HepG2 (cell line): ENCODE measurements around the gene SPRED3. TPM values are rescaled to one million over a fixed set of nuclear protein-coding genes. Genes with fewer than 3 reads are reported as not detected.

Experiments
- ATAC-seq: fragments of 200-7000 bp; cut with Tn5 transposase; 3 replicates; pipeline ENCODE4 v1.9.1; 2020; ENCODE audit warnings: mild to moderate bottlenecking, moderate library complexity
- BruUV-seq: library from RNA; stranded (reverse); fragments of 400-500 nt; replicated peaks from 2 replicates; lab custom pipeline; 2021; lab: Mats Ljungman, UMichigan
- CTCF ChIA-PET: fragments of 300-600 bp; formaldehyde crosslinking; extraction: SDS; loops from one replicate; lab custom pipeline; 2021; ENCODE audit warnings: low total read pairs, inconsistent platforms, low intra/inter-chr PET ratio; lab: Yijun Ruan, JAX
- POLR2A ChIA-PET: fragments of 350-600 bp; sonication (Branson Sonifier 250); formaldehyde crosslinking; loops from one replicate; lab custom pipeline; 2020; ENCODE audit warnings: antibody characterized with exemption, inconsistent platforms; lab: Yijun Ruan, JAX
- DNase-seq: peaks from one replicate; pipeline ENCODE4 v3.0.0-alpha.2; 2015; ENCODE audit warnings: low spot score
- FAIRE-seq: peaks from 3 replicates; lab custom pipeline; 2011; peaks lifted over from hg19 to GRCh38; lab: Jason Lieb, UNC
- H2AFZ ChIP-seq: one replicate; pipeline ENCODE4 v1.6.1; 2011; ENCODE audit warnings: low read length, inconsistent platforms
- H3K27ac ChIP-seq: fragments of 300-600 bp; 3 replicates; pipeline ENCODE4 v1.8.0; 2011; ENCODE audit warnings: mixed run types, mild to moderate bottlenecking, mixed read lengths, low read length, inconsistent platforms; ENCODE audit not compliant: insufficient read depth; ENCODE audit errors: extremely low read length
- H3K27me3 ChIP-seq, 2 experiments: fragments of 200-600 bp in 1 of 2; 2 replicates in 1 of 2; 3 replicates in 1 of 2; pipeline versions ENCODE4 v1.6.0 to v1.8.0; 2011; ENCODE audit warnings: low read length in 2 of 2, mild to moderate bottlenecking in 2 of 2, moderate library complexity in 2 of 2, inconsistent platforms in 1 of 2; ENCODE audit not compliant: insufficient read depth in 2 of 2, control insufficient read depth in 1 of 2
- H3K36me3 ChIP-seq, 2 experiments: fragments of 200-600 bp in 1 of 2; replicated peaks in 1 of 2; 2 replicates in 1 of 2; 3 replicates in 1 of 2; pipeline versions ENCODE4 v1.5.1 to v1.8.0; 2011; ENCODE audit warnings: low read length in 2 of 2, inconsistent platforms in 1 of 2; ENCODE audit not compliant: insufficient read depth in 2 of 2, control insufficient read depth in 1 of 2
- H3K4me1 ChIP-seq: 2 replicates; pipeline ENCODE4 v1.5.1; 2012; ENCODE audit warnings: low read length, inconsistent platforms; ENCODE audit not compliant: insufficient read depth
- H3K4me2 ChIP-seq: 2 replicates; pipeline ENCODE4 v1.6.0; 2011; ENCODE audit warnings: low read depth, low read length, inconsistent platforms
- H3K4me3 ChIP-seq, 3 experiments: fragments of 200-600 bp in 1 of 3; sonication (generic), shearing (Covaris generic) in 1 of 3; replicated peaks in 1 of 3; 2 replicates each; pipeline ENCODE4 v1.5.1; 2011 to 2016; ENCODE audit warnings: low read length in 3 of 3, inconsistent platforms in 2 of 3, low read depth in 2 of 3, mild to moderate bottlenecking in 2 of 3, control low read depth in 1 of 3, mixed read lengths in 1 of 3; ENCODE audit not compliant: insufficient read depth in 1 of 3
- H3K79me2 ChIP-seq: one replicate; pipeline ENCODE4 v1.6.1; 2011; ENCODE audit warnings: low read length, inconsistent platforms; ENCODE audit not compliant: insufficient read depth
- H3K9ac ChIP-seq: 2 replicates; pipeline ENCODE4 v1.6.0; 2011; ENCODE audit warnings: mild to moderate bottlenecking, low read depth, low read length, inconsistent platforms; ENCODE audit not compliant: insufficient read depth
- H3K9me3 ChIP-seq: 2 replicates; pipeline ENCODE4 v1.5.1; 2012; ENCODE audit warnings: mild to moderate bottlenecking, low read length
- H4K20me1 ChIP-seq: 2 replicates; pipeline ENCODE4 v1.6.0; 2011; ENCODE audit warnings: inconsistent platforms, mild to moderate bottlenecking, low read length, moderate library complexity; ENCODE audit not compliant: insufficient read depth
- CHCHD3 ChIP-seq: sonication (generic); formaldehyde crosslinking; IDR thresholded peaks from 2 replicates; pipeline ENCODE4 v1.8.0; 2022; ENCODE audit warnings: mild to moderate bottlenecking, missing genetic modification reagents, moderate library complexity
- CHD2 ChIP-seq: IDR thresholded peaks from 2 replicates; pipeline ENCODE4 v1.6.1; 2011; ENCODE audit warnings: low read depth, low read length, improper control_type of control experiment
- E2F1 ChIP-seq: sonication (generic); formaldehyde crosslinking; IDR thresholded peaks from 2 replicates; pipeline ENCODE4 v1.5.0; 2020; ENCODE audit warnings: missing genetic modification reagents
- FOSL2 ChIP-seq: sonication (generic); formaldehyde crosslinking; IDR thresholded peaks from 2 replicates; pipeline ENCODE4 v1.4.0; 2020; ENCODE audit warnings: missing genetic modification reagents
- GABPB1 ChIP-seq: IDR thresholded peaks from 2 replicates; pipeline ENCODE4 v1.6.1; 2016; ENCODE audit warnings: mild to moderate bottlenecking, missing genetic modification reagents, moderate library complexity, missing compliant biosample characterization
- GTF3A ChIP-seq: sonication (generic); formaldehyde crosslinking; conservative IDR thresholded peaks from 2 replicates; pipeline ENCODE4 v1.4.0; 2020; ENCODE audit warnings: mild to moderate bottlenecking, missing genetic modification reagents
- IKZF4 ChIP-seq: sonication (generic); formaldehyde crosslinking; IDR thresholded peaks from 2 replicates; pipeline ENCODE4 v1.5.1; 2020; ENCODE audit warnings: borderline replicate concordance, mild to moderate bottlenecking, low read depth, missing genetic modification reagents; ENCODE audit errors: not compliant biosample characterization
- MIXL1 ChIP-seq: IDR thresholded peaks from 2 replicates; pipeline ENCODE4 v1.6.1; 2016
- TBP ChIP-seq: sonication (generic); formaldehyde crosslinking; IDR thresholded peaks from 2 replicates; pipeline ENCODE4 v1.5.0; 2020; ENCODE audit warnings: missing genetic modification reagents
- ZBTB34 ChIP-seq: sonication (generic); formaldehyde crosslinking; IDR thresholded peaks from 2 replicates; pipeline ENCODE4 v1.8.0; 2022; ENCODE audit warnings: mild to moderate bottlenecking, missing genetic modification reagents
- ZBTB38 ChIP-seq: sonication (generic); formaldehyde crosslinking; IDR thresholded peaks from 2 replicates; pipeline ENCODE4 v1.5.1; 2020; ENCODE audit warnings: mild to moderate bottlenecking, missing genetic modification reagents
- ZNF101 ChIP-seq: sonication (generic); formaldehyde crosslinking; IDR thresholded peaks from 2 replicates; pipeline ENCODE4 v1.4.0; 2020; ENCODE audit warnings: mild to moderate bottlenecking, low read depth, missing genetic modification reagents, borderline replicate concordance
- ZNF354B ChIP-seq: sonication (generic); formaldehyde crosslinking; IDR thresholded peaks from 2 replicates; pipeline ENCODE4 v1.8.0; 2022; ENCODE audit warnings: mild to moderate bottlenecking, missing genetic modification reagents
- ZSCAN31 ChIP-seq: sonication (generic); formaldehyde crosslinking; IDR thresholded peaks from 2 replicates; pipeline ENCODE4 v1.5.0; 2020; ENCODE audit warnings: low read depth, mild to moderate bottlenecking, missing genetic modification reagents
- WGBS: methylation state at CpG from one replicate; pipeline ENCODE4 v1.1.6; 2017; ENCODE audit warnings: low lambda C conversion rate; 5-methylcytosine and 5-hydroxymethylcytosine counted together
- in situ Hi-C: cut with HindIII; loops from 2 replicates; pipeline ENCODE4 v1.10.0; 2017; ENCODE audit warnings: low pct_unique_long_range_greater_than_20kb; ENCODE audit not compliant: extremely low pct_ligation_motif_present
- intact Hi-C: fragments of 100-400 bp; cut with micrococcal nuclease; formaldehyde crosslinking; loops from one replicate; pipeline ENCODE4 v1.10.0; 2022; ENCODE audit not compliant: unreplicated experiment
- polyA plus RNA-seq, 8 experiments: library from polyadenylated mRNA; depleted of rRNA in 3 of 8; stranded (reverse) in 7 of 8; unstranded in 1 of 8; fragments of >200 nt; fragmentation: Illumina TruSeq in 4 of 8; extraction: Trizol in 4 of 8; gene quantifications; 2 replicates each; pipeline versions ENCODE4 v1.2.1 to v1.2.3, GENCODE V29; 2011 to 2016; ENCODE audit warnings: low read depth in 4 of 8, missing spikeins in 1 of 8, mixed read lengths in 1 of 8; ENCODE audit not compliant: insufficient read depth in 1 of 8
- total RNA-seq, 5 experiments: library from RNA; depleted of rRNA; stranded (reverse); fragments of >200 nt; fragmentation: Illumina TruSeq; extraction: Trizol; gene quantifications; 2 replicates each; pipeline ENCODE4 v1.2.3, GENCODE V29; 2016; ENCODE audit warnings: low read depth in 1 of 5
- TF ChIP-seq, protein P1 (sequence below): sonication (generic); formaldehyde crosslinking; IDR thresholded peaks from 2 replicates; pipeline ENCODE4 v1.4.0; 2020; ENCODE audit warnings: missing genetic modification reagents
- TF ChIP-seq, protein P2 (sequence below): sonication (generic); formaldehyde crosslinking; IDR thresholded peaks from 2 replicates; pipeline ENCODE4 v1.5.0; 2020; ENCODE audit warnings: mild to moderate bottlenecking, missing genetic modification reagents, moderate library complexity
- TF ChIP-seq, protein P3 (sequence below): sonication (generic); formaldehyde crosslinking; IDR thresholded peaks from 2 replicates; pipeline ENCODE4 v1.5.1; 2020; ENCODE audit warnings: missing genetic modification reagents, mild to moderate bottlenecking, borderline replicate concordance

The SPRED3 gene
- total and polyA plus RNA-seq, 2 of the 13 experiments (the other 11 are each of a cell fraction or from before 2014, with no cell fraction given) = 0.15 to 0.17 TPM

- WGBS = 96% methylated on average over 8 of the region's 8 CpGs
- TF ChIP-seq, protein P1, sequence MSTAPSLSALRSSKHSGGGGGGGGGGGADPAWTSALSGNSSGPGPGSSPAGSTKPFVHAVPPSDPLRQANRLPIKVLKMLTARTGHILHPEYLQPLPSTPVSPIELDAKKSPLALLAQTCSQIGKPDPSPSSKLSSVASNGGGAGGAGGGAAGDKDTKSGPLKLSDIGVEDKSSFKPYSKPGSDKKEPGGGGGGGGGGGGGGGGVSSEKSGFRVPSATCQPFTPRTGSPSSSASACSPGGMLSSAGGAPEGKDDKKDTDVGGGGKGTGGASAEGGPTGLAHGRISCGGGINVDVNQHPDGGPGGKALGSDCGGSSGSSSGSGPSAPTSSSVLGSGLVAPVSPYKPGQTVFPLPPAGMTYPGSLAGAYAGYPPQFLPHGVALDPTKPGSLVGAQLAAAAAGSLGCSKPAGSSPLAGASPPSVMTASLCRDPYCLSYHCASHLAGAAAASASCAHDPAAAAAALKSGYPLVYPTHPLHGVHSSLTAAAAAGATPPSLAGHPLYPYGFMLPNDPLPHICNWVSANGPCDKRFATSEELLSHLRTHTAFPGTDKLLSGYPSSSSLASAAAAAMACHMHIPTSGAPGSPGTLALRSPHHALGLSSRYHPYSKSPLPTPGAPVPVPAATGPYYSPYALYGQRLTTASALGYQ (CRISPR knock-in tag) = no peak
- no peak for TF ChIP-seq ZNF101 (CRISPR knock-in tag)
- TF ChIP-seq ZSCAN31 (CRISPR knock-in tag) = no peak
- TF ChIP-seq MIXL1 = no peak
- TF ChIP-seq ZBTB38 (CRISPR knock-in tag) = no peak
- no peak for TF ChIP-seq CHD2
- TF ChIP-seq, protein P2, sequence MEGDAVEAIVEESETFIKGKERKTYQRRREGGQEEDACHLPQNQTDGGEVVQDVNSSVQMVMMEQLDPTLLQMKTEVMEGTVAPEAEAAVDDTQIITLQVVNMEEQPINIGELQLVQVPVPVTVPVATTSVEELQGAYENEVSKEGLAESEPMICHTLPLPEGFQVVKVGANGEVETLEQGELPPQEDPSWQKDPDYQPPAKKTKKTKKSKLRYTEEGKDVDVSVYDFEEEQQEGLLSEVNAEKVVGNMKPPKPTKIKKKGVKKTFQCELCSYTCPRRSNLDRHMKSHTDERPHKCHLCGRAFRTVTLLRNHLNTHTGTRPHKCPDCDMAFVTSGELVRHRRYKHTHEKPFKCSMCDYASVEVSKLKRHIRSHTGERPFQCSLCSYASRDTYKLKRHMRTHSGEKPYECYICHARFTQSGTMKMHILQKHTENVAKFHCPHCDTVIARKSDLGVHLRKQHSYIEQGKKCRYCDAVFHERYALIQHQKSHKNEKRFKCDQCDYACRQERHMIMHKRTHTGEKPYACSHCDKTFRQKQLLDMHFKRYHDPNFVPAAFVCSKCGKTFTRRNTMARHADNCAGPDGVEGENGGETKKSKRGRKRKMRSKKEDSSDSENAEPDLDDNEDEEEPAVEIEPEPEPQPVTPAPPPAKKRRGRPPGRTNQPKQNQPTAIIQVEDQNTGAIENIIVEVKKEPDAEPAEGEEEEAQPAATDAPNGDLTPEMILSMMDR (CRISPR knock-in tag) = no peak
- TF ChIP-seq FOSL2 = no peak
- no peak for TF ChIP-seq GABPB1 (CRISPR knock-in tag)
- TF ChIP-seq IKZF4 = no peak
- no peak for TF ChIP-seq ZBTB34 (CRISPR knock-in tag)
- no peak for TF ChIP-seq GTF3A (CRISPR knock-in tag)
- TF ChIP-seq, protein P3, sequence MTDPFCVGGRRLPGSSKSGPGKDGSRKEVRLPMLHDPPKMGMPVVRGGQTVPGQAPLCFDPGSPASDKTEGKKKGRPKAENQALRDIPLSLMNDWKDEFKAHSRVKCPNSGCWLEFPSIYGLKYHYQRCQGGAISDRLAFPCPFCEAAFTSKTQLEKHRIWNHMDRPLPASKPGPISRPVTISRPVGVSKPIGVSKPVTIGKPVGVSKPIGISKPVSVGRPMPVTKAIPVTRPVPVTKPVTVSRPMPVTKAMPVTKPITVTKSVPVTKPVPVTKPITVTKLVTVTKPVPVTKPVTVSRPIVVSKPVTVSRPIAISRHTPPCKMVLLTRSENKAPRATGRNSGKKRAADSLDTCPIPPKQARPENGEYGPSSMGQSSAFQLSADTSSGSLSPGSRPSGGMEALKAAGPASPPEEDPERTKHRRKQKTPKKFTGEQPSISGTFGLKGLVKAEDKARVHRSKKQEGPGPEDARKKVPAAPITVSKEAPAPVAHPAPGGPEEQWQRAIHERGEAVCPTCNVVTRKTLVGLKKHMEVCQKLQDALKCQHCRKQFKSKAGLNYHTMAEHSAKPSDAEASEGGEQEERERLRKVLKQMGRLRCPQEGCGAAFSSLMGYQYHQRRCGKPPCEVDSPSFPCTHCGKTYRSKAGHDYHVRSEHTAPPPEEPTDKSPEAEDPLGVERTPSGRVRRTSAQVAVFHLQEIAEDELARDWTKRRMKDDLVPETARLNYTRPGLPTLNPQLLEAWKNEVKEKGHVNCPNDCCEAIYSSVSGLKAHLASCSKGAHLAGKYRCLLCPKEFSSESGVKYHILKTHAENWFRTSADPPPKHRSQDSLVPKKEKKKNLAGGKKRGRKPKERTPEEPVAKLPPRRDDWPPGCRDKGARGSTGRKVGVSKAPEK (CRISPR knock-in tag) = no peak
- TF ChIP-seq TBP = no peak
- TF ChIP-seq E2F1 = no peak
- no peak for TF ChIP-seq ZNF354B (CRISPR knock-in tag)
- TF ChIP-seq CHCHD3 (CRISPR knock-in tag) = no peak
These were observed 16.8 kb downstream of the SPRED3 start for GRCh38 chr19:38405276-38405675.

More at GRCh38 chr19:38405276-38405675, 16.8 kb downstream of the SPRED3 start:
- intact Hi-C loops = no loop called here
- Histone ChIP-seq H3K27me3 (peaks cover 2 to 9% of the 10 kb centered on the region in 2 experiments; a peak in 3 of 5 replicates), H3K4me3 (no peak overlapping the region), H3K9me3 (no peaks in the 10 kb centered on the region), H3K79me2 (no peaks in the 10 kb centered on the region), H2AFZ (no peak overlapping the region), H3K4me2 (no peak overlapping the region), H3K27ac (no peak overlapping the region), H4K20me1 (no peaks in the 10 kb centered on the region), H3K4me1 (no peaks in the 10 kb centered on the region), H3K9ac (no peak overlapping the region), H3K36me3 (no peaks in the 10 kb centered on the region)
- in situ Hi-C loops = no loop called here
- POLR2A ChIA-PET = no interaction called here
- no peak for DNase-seq
- no TSS peak for BruUV-seq
- no peak for ATAC-seq
- CTCF ChIA-PET = no interaction called here
- no peak for FAIRE-seq
